ENCODE data around the gene GCG. TPM values are rescaled to one million over a fixed set of nuclear protein-coding genes. Genes with fewer than 3 reads are reported as not detected.

The GCG gene
- total RNA-seq, 4 donors from 2014 or later = 1.8 TPM; not detected in 3

DNA sequence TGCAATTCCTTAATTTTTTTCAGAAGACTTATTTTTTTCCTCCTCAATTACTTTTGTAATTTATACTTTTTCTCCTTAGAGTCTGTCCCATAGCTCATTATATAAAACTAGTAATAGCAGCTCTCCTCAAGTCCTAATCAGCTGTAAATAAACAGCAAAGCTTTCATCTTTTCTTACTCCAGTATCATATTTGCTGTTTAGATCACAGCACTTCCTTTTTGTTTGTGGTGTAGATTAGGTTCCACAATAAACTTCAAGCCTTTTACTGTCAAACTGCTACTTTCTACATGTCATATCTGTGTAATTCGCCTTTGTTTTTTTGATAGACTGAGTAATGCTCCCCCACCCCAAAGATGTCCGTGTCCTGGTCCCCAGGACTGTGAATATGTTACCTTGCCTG lies 25.5 kb downstream of the GCG start:
- 77 to 83% methylated on average over 2 of the region's 2 CpGs for WGBS, 2 donors
- Histone ChIP-seq H3K4me1 (no peaks in the 10 kb centered on the region), H3K9me3 (peaks cover 0 to 7% (median 0%) of the 10 kb centered on the region in 4 donors), H3K36me3 (no peaks in the 10 kb centered on the region), H3K27me3 (no peaks in the 10 kb centered on the region), H3K4me3 (no peak overlapping the region), H3K27ac (no peak overlapping the region)
- TF ChIP-seq, protein P1, sequence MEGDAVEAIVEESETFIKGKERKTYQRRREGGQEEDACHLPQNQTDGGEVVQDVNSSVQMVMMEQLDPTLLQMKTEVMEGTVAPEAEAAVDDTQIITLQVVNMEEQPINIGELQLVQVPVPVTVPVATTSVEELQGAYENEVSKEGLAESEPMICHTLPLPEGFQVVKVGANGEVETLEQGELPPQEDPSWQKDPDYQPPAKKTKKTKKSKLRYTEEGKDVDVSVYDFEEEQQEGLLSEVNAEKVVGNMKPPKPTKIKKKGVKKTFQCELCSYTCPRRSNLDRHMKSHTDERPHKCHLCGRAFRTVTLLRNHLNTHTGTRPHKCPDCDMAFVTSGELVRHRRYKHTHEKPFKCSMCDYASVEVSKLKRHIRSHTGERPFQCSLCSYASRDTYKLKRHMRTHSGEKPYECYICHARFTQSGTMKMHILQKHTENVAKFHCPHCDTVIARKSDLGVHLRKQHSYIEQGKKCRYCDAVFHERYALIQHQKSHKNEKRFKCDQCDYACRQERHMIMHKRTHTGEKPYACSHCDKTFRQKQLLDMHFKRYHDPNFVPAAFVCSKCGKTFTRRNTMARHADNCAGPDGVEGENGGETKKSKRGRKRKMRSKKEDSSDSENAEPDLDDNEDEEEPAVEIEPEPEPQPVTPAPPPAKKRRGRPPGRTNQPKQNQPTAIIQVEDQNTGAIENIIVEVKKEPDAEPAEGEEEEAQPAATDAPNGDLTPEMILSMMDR (IDR thresholded peaks at IDR 0.05) = no peak
- TF ChIP-seq POLR2A (IDR thresholded peaks at IDR 0.05) (no peak), EP300 (IDR thresholded peaks at IDR 0.05) (no peak)
- no peak for DNase-seq (ENCODE audit: low spot score in 2 of 2)

DNA sequence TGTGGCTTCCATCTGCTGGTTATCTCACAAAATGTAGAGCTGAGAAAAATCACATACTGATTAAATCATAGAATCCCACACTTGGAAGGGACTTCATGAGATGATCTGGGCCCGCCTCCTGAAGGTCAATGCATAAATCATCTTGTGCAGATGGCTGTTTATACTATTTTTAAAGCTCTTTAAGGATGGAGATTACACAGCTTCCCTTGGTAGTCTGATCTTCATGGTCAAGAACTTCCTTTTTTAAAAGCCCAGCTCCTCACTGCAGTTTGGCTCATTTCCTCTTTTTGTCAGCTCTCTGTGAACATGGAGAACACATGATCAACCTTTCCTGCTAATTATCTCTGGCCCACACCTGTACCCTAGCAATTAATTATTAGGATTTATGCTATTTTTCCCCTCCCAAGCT lies 25.9 kb downstream of the GCG start:
- DNase-seq (ENCODE audit: low spot score in 2 of 2) = no peak
- H3K4me3 ChIP-seq = no peak overlapping the region
- peaks cover 0 to 7% (median 0%) of the 10 kb centered on the region in 4 donors for H3K9me3 ChIP-seq
- TF ChIP-seq EP300 (IDR thresholded peaks at IDR 0.05) = no peak
- TF ChIP-seq, protein P1 (IDR thresholded peaks at IDR 0.05) = no peak
- no peak for TF ChIP-seq POLR2A (IDR thresholded peaks at IDR 0.05)
- H3K27me3 ChIP-seq = no peaks in the 10 kb centered on the region
- WGBS, 2 donors = 48 to 50% methylated on average over 1 of the region's 1 CpG
- no peak overlapping the region for H3K27ac ChIP-seq
- no peaks in the 10 kb centered on the region for H3K36me3 ChIP-seq
- no peaks in the 10 kb centered on the region for H3K4me1 ChIP-seq

DNA sequence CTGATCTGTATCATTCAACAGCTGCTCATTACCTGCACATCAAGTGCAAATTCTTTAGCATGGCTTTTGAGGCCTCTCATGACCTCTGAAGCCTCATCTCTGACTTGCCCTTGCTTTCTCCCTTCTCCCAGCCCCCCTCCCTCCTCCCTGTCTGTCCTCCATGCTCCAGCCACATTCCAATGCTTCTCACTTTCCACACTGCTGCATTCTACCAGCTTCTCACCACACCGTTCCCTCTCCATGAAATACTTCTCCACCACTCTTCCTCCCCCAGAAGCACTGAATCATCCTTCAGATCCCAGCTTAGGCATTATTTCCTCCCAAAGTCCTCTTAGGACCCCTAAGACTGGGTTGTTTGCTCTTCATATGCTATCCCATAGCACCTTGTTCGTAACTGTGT lies 26.9 kb downstream of the GCG start:
- TF ChIP-seq, protein P1 (IDR thresholded peaks at IDR 0.05) = no peak
- no peak for TF ChIP-seq EP300 (IDR thresholded peaks at IDR 0.05)
- TF ChIP-seq POLR2A (IDR thresholded peaks at IDR 0.05) = no peak
- H3K4me3 ChIP-seq = no peak overlapping the region
- H3K36me3 ChIP-seq = no peaks in the 10 kb centered on the region
- no peaks in the 10 kb centered on the region for H3K27me3 ChIP-seq
- H3K27ac ChIP-seq = no peak overlapping the region
- DNase-seq (ENCODE audit: low spot score in 2 of 2) = no peak
- no peaks in the 10 kb centered on the region for H3K9me3 ChIP-seq
- no peaks in the 10 kb centered on the region for H3K4me1 ChIP-seq
- WGBS, 2 donors = 73 to 83% methylated on average over 2 of the region's 2 CpGs

DNA sequence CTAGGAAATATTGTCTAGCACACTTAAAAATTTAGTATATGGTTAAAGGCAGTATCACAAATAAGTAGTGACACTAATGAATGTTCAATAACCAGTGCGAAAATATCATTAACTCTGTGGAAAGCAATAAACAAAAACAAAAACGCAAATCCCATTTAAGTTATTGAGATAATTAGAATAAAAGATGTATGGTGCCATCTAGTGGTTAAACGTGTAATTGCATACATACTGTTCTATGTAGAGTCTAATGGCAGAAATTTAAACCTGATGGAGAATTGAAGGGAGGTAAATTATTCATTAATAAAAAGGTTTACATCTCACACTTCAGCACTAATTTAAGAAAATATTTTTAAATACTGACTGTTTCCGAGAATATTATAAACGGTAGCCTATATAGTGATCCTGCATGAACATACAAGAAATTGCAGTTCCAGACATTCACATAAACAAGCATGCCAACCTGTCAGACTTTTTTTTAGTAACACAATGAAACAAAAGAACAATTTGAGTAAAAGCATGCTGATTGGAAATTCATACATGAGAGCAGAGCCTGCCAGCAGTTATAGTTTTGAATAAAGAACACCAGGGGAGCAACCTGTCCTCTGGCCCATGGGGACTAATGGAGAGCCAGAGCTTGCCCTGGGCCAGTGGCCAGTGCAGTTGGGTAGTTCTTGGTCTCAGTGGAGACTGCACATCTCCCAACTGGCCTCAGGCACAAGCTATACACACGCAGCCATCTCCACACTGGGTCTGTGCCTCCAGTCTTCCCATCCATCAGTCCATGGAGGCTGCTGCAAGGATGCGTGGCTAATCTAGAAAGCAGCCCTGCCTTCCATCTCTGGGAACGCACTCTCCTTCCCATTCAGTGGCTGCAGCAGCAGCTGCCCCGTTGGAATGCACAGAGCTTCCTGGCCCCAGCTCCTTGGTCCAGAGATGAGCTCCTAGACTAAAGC lies 28.0 kb downstream of the GCG start:
- Histone ChIP-seq H3K27me3 (no peaks in the 10 kb centered on the region), H3K36me3 (no peaks in the 10 kb centered on the region), H3K4me3 (no peak overlapping the region), H3K4me1 (no peaks in the 10 kb centered on the region), H3K9me3 (no peaks in the 10 kb centered on the region), H3K27ac (no peak overlapping the region)
- DNase-seq (ENCODE audit: low spot score in 2 of 2) = peak in 1 of 2 donors; percentile 60
- TF ChIP-seq, protein P1 (IDR thresholded peaks at IDR 0.05) = peak; percentile 53 to 74 (median 72)
- no peak for TF ChIP-seq POLR2A (IDR thresholded peaks at IDR 0.05)
- WGBS, 2 donors = 34 to 36% methylated on average over 8 to 9 of the region's 9 CpGs

Data from tibial nerve (tissue), 4 donors.